GM12892 (cell line): ENCODE data around the gene NPHP4.

ENCODE experiments used
- POLR2AphosphoS5 ChIP-seq: IDR thresholded peaks from 2 replicates; pipeline ENCODE4 v1.6.1; 2011; ENCODE audit warnings: low read depth, low read length, control low read depth
- TAF1 ChIP-seq: IDR thresholded peaks from 2 replicates; pipeline ENCODE4 v1.6.1; 2011; ENCODE audit warnings: low read depth, mild to moderate bottlenecking, control low read depth, low read length, borderline replicate concordance

- no peak for TF ChIP-seq POLR2AphosphoS5
- no peak for TF ChIP-seq TAF1
Observed at GRCh38 chr1:5850503-5850902, 141.7 kb downstream of the NPHP4 start.
